Activated B cell treated with CpG ODN at 0.5 μM for 24 hours (primary cell): ENCODE results near the gene CARS1. TPM values are rescaled to one million over a fixed set of nuclear protein-coding genes. Genes with fewer than 3 reads are reported as not detected.

Experiments used
- ATAC-seq: fragments of 200-7000 bp; cut with Tn5 transposase; one replicate; pipeline ENCODE4 v1.10.0; 2021; ENCODE audit warnings: low read depth, mild to moderate bottlenecking, moderate library complexity
- CTCF ChIA-PET: fragments of 350-600 bp; sonication (Branson Sonifier 250); formaldehyde crosslinking; loops from one replicate; lab custom pipeline; 2021; ENCODE audit warnings: antibody characterized with exemption; lab: Charles Lee
- POLR2A ChIA-PET: fragments of 350-600 bp; sonication (Branson Sonifier 250); formaldehyde crosslinking; loops from one replicate; lab custom pipeline; 2021; ENCODE audit warnings: antibody characterized with exemption; lab: Charles Lee
- DNase-seq: peaks from one replicate; pipeline ENCODE4 v3.0.0; 2022
- H3K27ac Mint-ChIP-seq: one replicate; pipeline ENCODE4 v1.8.0; 2020; ENCODE audit warnings: mixed read lengths
- H3K27me3 Mint-ChIP-seq: one replicate; pipeline ENCODE4 v1.8.0; 2021; ENCODE audit warnings: mixed read lengths
- H3K36me3 Mint-ChIP-seq: one replicate; pipeline ENCODE4 v1.8.0; 2021; ENCODE audit warnings: low read depth, mixed read lengths
- H3K4me1 Mint-ChIP-seq: one replicate; pipeline ENCODE4 v1.8.0; 2021; ENCODE audit warnings: mixed read lengths
- H3K4me3 Mint-ChIP-seq: one replicate; pipeline ENCODE4 v1.8.0; 2020; ENCODE audit warnings: mild to moderate bottlenecking, mixed read lengths
- H3K9me3 Mint-ChIP-seq: one replicate; pipeline ENCODE4 v1.8.0; 2020; ENCODE audit warnings: mixed read lengths
- CTCF ChIP-seq: fragments of 200-600 bp; IDR thresholded peaks from one replicate; pipeline ENCODE4 v1.8.0; 2022; ENCODE audit warnings: antibody characterized with exemption, mild to moderate bottlenecking
- intact Hi-C: fragments of 100-400 bp; cut with micrococcal nuclease; formaldehyde crosslinking; loops from one replicate; pipeline ENCODE4 v1.15.1; 2024
- total RNA-seq: library from RNA; stranded (reverse); gene quantifications from 2 replicates; pipeline ENCODE4 v1.2.3, GENCODE V29; 2022

CARS1 gene
- total RNA-seq, 1 donor from 2014 or later: 110 TPM

- H3K4me1 Mint-ChIP-seq: peaks cover 34% of the 10 kb centered on the region
- H3K4me3 Mint-ChIP-seq: peak overlapping the region; percentile 47
- no peak for DNase-seq
- peak overlapping the region; percentile 62 for H3K27ac Mint-ChIP-seq
- H3K36me3 Mint-ChIP-seq: peaks cover 84% of the 10 kb centered on the region
- ChIA-PET CTCF (interaction anchor here (1.1 to 10.2 kb wide), 5 partner anchors 12 to 56 kb away, joined by 3 to 89 read pairs (median 6); no protein-coding TSS in a partner anchor), POLR2A (interaction anchor here (1.0 kb wide), 1 partner anchor 11 kb away, joined by 6 read pairs; no protein-coding TSS in a partner anchor)
- H3K9me3 Mint-ChIP-seq: no peaks in the 10 kb centered on the region
- ATAC-seq: peak; percentile 44
- TF ChIP-seq CTCF: no peak
- intact Hi-C loops: loop anchor here (10.0 kb wide), 1 partner anchor 378 kb away; no protein-coding TSS in a partner anchor
- no peaks in the 10 kb centered on the region for H3K27me3 Mint-ChIP-seq
Measured at GRCh38 chr11:3036419-3036818, 20.8 kb downstream of the CARS1 start.

- TF ChIP-seq CTCF: no peak
- Mint-ChIP-seq H3K4me3 (no peak overlapping the region), H3K36me3 (peaks cover 84% of the 10 kb centered on the region), H3K9me3 (no peaks in the 10 kb centered on the region), H3K4me1 (peaks cover 45% of the 10 kb centered on the region), H3K27me3 (no peaks in the 10 kb centered on the region), H3K27ac (peak overlapping the region; percentile 27)
- ChIA-PET CTCF (interaction anchor here (2.6 to 10.2 kb wide), 2 partner anchors 12 to 57 kb away, joined by 8 to 89 read pairs; no protein-coding TSS in a partner anchor), POLR2A (interaction anchor here (0.6 to 1.2 kb wide), 2 partner anchors 14 to 635 kb away, joined by 3 read pairs; partner anchors contain the start of gene TSSC4)
- peak; percentile 20 for ATAC-seq
- intact Hi-C loops: loop anchor here (1.0 to 10.0 kb wide), 2 partner anchors 13 to 379 kb away; no protein-coding TSS in a partner anchor
- no peak for DNase-seq
Measured at GRCh38 chr11:3035333-3035732, 21.9 kb downstream of the CARS1 start.

GRCh38 chr11:3030289-3031070, 26.7 kb downstream of the CARS1 start:
- Mint-ChIP-seq H3K4me1 (peaks cover 38% of the 10 kb centered on the region), H3K36me3 (peaks cover 84% of the 10 kb centered on the region), H3K27ac (peak overlapping the region; percentile 8), H3K27me3 (no peaks in the 10 kb centered on the region), H3K9me3 (no peaks in the 10 kb centered on the region), H3K4me3 (no peak overlapping the region)
- no peak for ATAC-seq
- CTCF ChIA-PET: no interaction called here
- POLR2A ChIA-PET: no interaction called here
- TF ChIP-seq CTCF: no peak
- intact Hi-C loops: loop anchor here (10.0 kb wide), 1 partner anchor 384 kb away; no protein-coding TSS in a partner anchor
- no peak for DNase-seq

- Mint-ChIP-seq H3K4me3 (no peak overlapping the region), H3K36me3 (peaks cover 83% of the 10 kb centered on the region), H3K4me1 (peaks cover 29% of the 10 kb centered on the region), H3K27me3 (no peaks in the 10 kb centered on the region), H3K27ac (no peak overlapping the region), H3K9me3 (no peaks in the 10 kb centered on the region)
- TF ChIP-seq CTCF: no peak
- CTCF ChIA-PET: no interaction called here
- ATAC-seq: no peak
- DNase-seq: no peak
- POLR2A ChIA-PET: no interaction called here
- intact Hi-C loops: no loop called here
Measured at GRCh38 chr11:3028813-3029212, 28.4 kb downstream of the CARS1 start.

GRCh38 chr11:3026803-3027202, 30.4 kb downstream of the CARS1 start:
- no peak for TF ChIP-seq CTCF
- ChIA-PET POLR2A (no interaction called here), CTCF (no interaction called here)
- Mint-ChIP-seq H3K27ac (no peak overlapping the region), H3K4me1 (peaks cover 40% of the 10 kb centered on the region), H3K27me3 (no peaks in the 10 kb centered on the region), H3K36me3 (peaks cover 76% of the 10 kb centered on the region), H3K9me3 (no peaks in the 10 kb centered on the region), H3K4me3 (no peak overlapping the region)
- ATAC-seq (no peak), DNase-seq (no peak)
- intact Hi-C loops: no loop called here
